ENCODE data around the gene CEP95.

- TF ChIP-seq, protein P1, sequence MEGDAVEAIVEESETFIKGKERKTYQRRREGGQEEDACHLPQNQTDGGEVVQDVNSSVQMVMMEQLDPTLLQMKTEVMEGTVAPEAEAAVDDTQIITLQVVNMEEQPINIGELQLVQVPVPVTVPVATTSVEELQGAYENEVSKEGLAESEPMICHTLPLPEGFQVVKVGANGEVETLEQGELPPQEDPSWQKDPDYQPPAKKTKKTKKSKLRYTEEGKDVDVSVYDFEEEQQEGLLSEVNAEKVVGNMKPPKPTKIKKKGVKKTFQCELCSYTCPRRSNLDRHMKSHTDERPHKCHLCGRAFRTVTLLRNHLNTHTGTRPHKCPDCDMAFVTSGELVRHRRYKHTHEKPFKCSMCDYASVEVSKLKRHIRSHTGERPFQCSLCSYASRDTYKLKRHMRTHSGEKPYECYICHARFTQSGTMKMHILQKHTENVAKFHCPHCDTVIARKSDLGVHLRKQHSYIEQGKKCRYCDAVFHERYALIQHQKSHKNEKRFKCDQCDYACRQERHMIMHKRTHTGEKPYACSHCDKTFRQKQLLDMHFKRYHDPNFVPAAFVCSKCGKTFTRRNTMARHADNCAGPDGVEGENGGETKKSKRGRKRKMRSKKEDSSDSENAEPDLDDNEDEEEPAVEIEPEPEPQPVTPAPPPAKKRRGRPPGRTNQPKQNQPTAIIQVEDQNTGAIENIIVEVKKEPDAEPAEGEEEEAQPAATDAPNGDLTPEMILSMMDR (IDR thresholded peaks at IDR 0.05; ENCODE audit: poor library complexity, severe bottlenecking), result no peak
- TF ChIP-seq EP300 (conservative IDR thresholded peaks at IDR 0.05; ENCODE audit: poor library complexity, severe bottlenecking), result no peak
- no peak for TF ChIP-seq RAD21 (conservative IDR thresholded peaks at IDR 0.05)
- TF ChIP-seq EZH2 (IDR thresholded peaks at IDR 0.05; ENCODE audit: borderline replicate concordance, insufficient read depth, low read length, poor library complexity, severe bottlenecking), result no peak
- TF ChIP-seq POLR2AphosphoS5 (IDR thresholded peaks at IDR 0.05), result no peak
- TF ChIP-seq MXI1 (conservative IDR thresholded peaks at IDR 0.05; ENCODE audit: poor library complexity, severe bottlenecking), result no peak
- no peak for TF ChIP-seq TAF1 (IDR thresholded peaks at IDR 0.05; ENCODE audit: low read depth)
Measured at GRCh38 chr17:64538508-64539130, 31.8 kb downstream of the CEP95 start.

Data from neural cell (in vitro differentiated cells).